Activated CD8-positive, alpha-beta T cell treated with anti-CD3 and anti-CD28 coated beads for 36 hours (primary cell): ENCODE data around the gene LGALS7B. TPM values are rescaled to one million over a fixed set of nuclear protein-coding genes. Genes with fewer than 3 reads are reported as not detected.
"Not testable (repeated sequence)": the region's sequence is repeated elsewhere in the genome, so short reads cannot be mapped to it uniquely, and the experiment has no call there.

Source experiments
- ATAC-seq: fragments of 200-7000 bp; cut with Tn5 transposase; one replicate; pipeline ENCODE4 v1.10.0; 2021; ENCODE audit warnings: mild to moderate bottlenecking, moderate library complexity
- CTCF ChIA-PET: fragments of 350-600 bp; sonication (Branson Sonifier 250); formaldehyde crosslinking; loops from one replicate; lab custom pipeline; 2021; ENCODE audit warnings: antibody characterized with exemption; lab: Charles Lee
- POLR2A ChIA-PET: fragments of 350-600 bp; sonication (Branson Sonifier 250); formaldehyde crosslinking; loops from one replicate; lab custom pipeline; 2021; ENCODE audit warnings: antibody characterized with exemption; lab: Charles Lee
- DNase-seq: peaks from one replicate; pipeline ENCODE4 v3.0.0-alpha.2; 2020
- H3K27ac Mint-ChIP-seq: one replicate; pipeline ENCODE4 v1.8.0; 2021; ENCODE audit warnings: mild to moderate bottlenecking, mixed read lengths
- H3K27me3 Mint-ChIP-seq: one replicate; pipeline ENCODE4 v1.8.0; 2021; ENCODE audit warnings: mixed read lengths
- H3K36me3 Mint-ChIP-seq: one replicate; pipeline ENCODE4 v1.8.0; 2021; ENCODE audit warnings: low read depth, mixed read lengths
- H3K4me1 Mint-ChIP-seq: one replicate; pipeline ENCODE4 v1.8.0; 2021; ENCODE audit warnings: low read depth, mixed read lengths
- H3K4me3 Mint-ChIP-seq: one replicate; pipeline ENCODE4 v1.8.0; 2021; ENCODE audit warnings: mild to moderate bottlenecking, moderate library complexity, mixed read lengths
- H3K9me3 Mint-ChIP-seq: one replicate; pipeline ENCODE4 v1.8.0; 2021; ENCODE audit warnings: mixed read lengths
- intact Hi-C: fragments of 100-400 bp; cut with micrococcal nuclease; formaldehyde crosslinking; loops from one replicate; pipeline ENCODE4 v1.10.0; 2022
- total RNA-seq, 2 experiments: library from RNA; stranded (reverse); gene quantifications; one replicate each; pipeline ENCODE4 v1.2.3, GENCODE V29; 2021
- TF ChIP-seq, protein P1 (sequence below): fragments of 200-600 bp; IDR thresholded peaks from one replicate; pipeline ENCODE4 v1.8.0; 2022; ENCODE audit warnings: antibody characterized with exemption, mild to moderate bottlenecking

LGALS7B gene
- total RNA-seq, 2 experiments from 2014 or later, result not detected

GRCh38 chr19:38805180-38805579 is 16.2 kb downstream of the LGALS7B start:
- Mint-ChIP-seq H3K36me3 (no peaks in the 10 kb centered on the region), H3K27ac (peak overlapping the region; percentile 57), H3K9me3 (no peaks in the 10 kb centered on the region), H3K27me3 (no peaks in the 10 kb centered on the region), H3K4me3 (no peak overlapping the region), H3K4me1 (peaks cover 5% of the 10 kb centered on the region)
- TF ChIP-seq, protein P1, sequence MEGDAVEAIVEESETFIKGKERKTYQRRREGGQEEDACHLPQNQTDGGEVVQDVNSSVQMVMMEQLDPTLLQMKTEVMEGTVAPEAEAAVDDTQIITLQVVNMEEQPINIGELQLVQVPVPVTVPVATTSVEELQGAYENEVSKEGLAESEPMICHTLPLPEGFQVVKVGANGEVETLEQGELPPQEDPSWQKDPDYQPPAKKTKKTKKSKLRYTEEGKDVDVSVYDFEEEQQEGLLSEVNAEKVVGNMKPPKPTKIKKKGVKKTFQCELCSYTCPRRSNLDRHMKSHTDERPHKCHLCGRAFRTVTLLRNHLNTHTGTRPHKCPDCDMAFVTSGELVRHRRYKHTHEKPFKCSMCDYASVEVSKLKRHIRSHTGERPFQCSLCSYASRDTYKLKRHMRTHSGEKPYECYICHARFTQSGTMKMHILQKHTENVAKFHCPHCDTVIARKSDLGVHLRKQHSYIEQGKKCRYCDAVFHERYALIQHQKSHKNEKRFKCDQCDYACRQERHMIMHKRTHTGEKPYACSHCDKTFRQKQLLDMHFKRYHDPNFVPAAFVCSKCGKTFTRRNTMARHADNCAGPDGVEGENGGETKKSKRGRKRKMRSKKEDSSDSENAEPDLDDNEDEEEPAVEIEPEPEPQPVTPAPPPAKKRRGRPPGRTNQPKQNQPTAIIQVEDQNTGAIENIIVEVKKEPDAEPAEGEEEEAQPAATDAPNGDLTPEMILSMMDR, result no peak
- intact Hi-C loops, result no loop called here
- DNase-seq (no peak), ATAC-seq (no peak)
- ChIA-PET POLR2A (interaction anchor here (0.6 kb wide), 1 partner anchor 53 kb away, joined by 3 read pairs; no protein-coding TSS in a partner anchor), CTCF (interaction anchor here (1.2 kb wide), 1 partner anchor 82 kb away, joined by 3 read pairs; no protein-coding TSS in a partner anchor)

- TF ChIP-seq, protein P1, result no peak
- Mint-ChIP-seq H3K4me3 (no peak overlapping the region), H3K4me1 (peaks cover 5% of the 10 kb centered on the region), H3K36me3 (no peaks in the 10 kb centered on the region), H3K27me3 (no peaks in the 10 kb centered on the region), H3K27ac (no peak overlapping the region), H3K9me3 (no peaks in the 10 kb centered on the region)
- ATAC-seq, result no peak
- CTCF ChIA-PET, result no interaction called here
- DNase-seq, result no peak
- intact Hi-C loops, result no loop called here
- POLR2A ChIA-PET, result no interaction called here
Measured at GRCh38 chr19:38806371-38806770, 17.4 kb downstream of the LGALS7B start.

GRCh38 chr19:38807374-38808098 is 18.5 kb downstream of the LGALS7B start:
- DNase-seq, H3K9me3 Mint-ChIP-seq, H3K4me1 Mint-ChIP-seq, POLR2A ChIA-PET, H3K4me3 Mint-ChIP-seq, ATAC-seq, H3K27ac Mint-ChIP-seq, CTCF ChIA-PET, H3K27me3 Mint-ChIP-seq, H3K36me3 Mint-ChIP-seq, intact Hi-C loops: not testable (repeated sequence)

GRCh38 chr19:38808741-38809140 is 19.7 kb downstream of the LGALS7B start:
- DNase-seq (no peak), ATAC-seq (no peak)
- H3K36me3 Mint-ChIP-seq, result no peaks in the 10 kb centered on the region
- intact Hi-C loops, result no loop called here
- POLR2A ChIA-PET, result no interaction called here
- H3K4me3 Mint-ChIP-seq, result no peak overlapping the region
- H3K4me1 Mint-ChIP-seq, result peaks cover 5% of the 10 kb centered on the region
- CTCF ChIA-PET, result no interaction called here
- no peaks in the 10 kb centered on the region for H3K27me3 Mint-ChIP-seq
- no peaks in the 10 kb centered on the region for H3K9me3 Mint-ChIP-seq
- TF ChIP-seq, protein P1, result no peak
- no peak overlapping the region for H3K27ac Mint-ChIP-seq

DNA sequence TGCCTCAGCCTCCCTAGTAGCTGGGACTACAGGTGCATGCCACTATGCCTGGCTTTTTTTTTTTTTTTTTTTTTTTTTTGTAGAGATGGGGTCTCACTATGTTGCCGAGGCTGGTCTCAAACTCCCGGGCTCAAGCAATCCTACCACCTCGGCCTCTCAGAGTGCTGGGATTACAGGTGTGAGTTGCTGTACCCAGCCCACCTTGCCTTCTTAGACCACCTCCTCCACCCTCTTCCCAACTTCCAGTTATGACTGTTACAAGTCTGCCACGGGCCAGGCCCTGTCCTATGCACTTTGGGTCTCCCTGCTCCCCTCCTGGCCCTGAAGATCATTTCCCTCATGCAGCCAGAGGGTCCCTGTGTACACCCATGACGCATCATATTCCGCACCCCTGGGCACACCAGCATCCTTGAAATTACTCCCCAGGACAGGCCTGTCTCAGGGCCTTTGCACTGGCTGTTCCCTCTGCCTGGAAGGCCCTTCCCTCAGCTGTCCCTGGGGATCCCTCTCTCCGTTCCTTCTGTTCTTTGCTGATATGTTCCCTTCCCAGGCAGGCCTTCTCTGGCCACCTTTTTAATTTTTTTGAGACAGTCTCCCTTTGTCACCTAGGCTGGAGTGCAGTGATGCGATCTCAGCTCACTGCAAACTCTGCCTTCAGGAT is 20.7 kb downstream of the LGALS7B start:
- H3K9me3 Mint-ChIP-seq, result no peaks in the 10 kb centered on the region
- no peaks in the 10 kb centered on the region for H3K27me3 Mint-ChIP-seq
- no peak overlapping the region for H3K27ac Mint-ChIP-seq
- H3K4me1 Mint-ChIP-seq, result peaks cover 5% of the 10 kb centered on the region
- TF ChIP-seq, protein P1, result no peak
- ATAC-seq (no peak), DNase-seq (no peak)
- POLR2A ChIA-PET, result no interaction called here
- CTCF ChIA-PET, result no interaction called here
- H3K36me3 Mint-ChIP-seq, result no peaks in the 10 kb centered on the region
- intact Hi-C loops, result no loop called here
- H3K4me3 Mint-ChIP-seq, result no peak overlapping the region
